NCI-H1436 (cell line): ENCODE results near the gene LRP3.
"Not testable (repeated sequence)": the region's sequence is repeated elsewhere in the genome, so short reads cannot be mapped to it uniquely, and the experiment has no call there.

Experiments
- DNase-seq: peaks from one replicate; lab custom pipeline; 2025; lab: John Stamatoyannopoulos, UW

LRP3 gene, protein sequence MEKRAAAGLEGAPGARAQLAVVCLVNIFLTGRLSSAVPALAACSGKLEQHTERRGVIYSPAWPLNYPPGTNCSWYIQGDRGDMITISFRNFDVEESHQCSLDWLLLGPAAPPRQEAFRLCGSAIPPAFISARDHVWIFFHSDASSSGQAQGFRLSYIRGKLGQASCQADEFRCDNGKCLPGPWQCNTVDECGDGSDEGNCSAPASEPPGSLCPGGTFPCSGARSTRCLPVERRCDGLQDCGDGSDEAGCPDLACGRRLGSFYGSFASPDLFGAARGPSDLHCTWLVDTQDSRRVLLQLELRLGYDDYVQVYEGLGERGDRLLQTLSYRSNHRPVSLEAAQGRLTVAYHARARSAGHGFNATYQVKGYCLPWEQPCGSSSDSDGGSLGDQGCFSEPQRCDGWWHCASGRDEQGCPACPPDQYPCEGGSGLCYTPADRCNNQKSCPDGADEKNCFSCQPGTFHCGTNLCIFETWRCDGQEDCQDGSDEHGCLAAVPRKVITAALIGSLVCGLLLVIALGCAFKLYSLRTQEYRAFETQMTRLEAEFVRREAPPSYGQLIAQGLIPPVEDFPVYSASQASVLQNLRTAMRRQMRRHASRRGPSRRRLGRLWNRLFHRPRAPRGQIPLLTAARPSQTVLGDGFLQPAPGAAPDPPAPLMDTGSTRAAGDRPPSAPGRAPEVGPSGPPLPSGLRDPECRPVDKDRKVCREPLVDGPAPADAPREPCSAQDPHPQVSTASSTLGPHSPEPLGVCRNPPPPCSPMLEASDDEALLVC

GRCh38 chr19:33193865-33194362, at the start of gene LRP3:
TSS of gene LRP3 (plus strand) at chr19:33194330. CDS start at chr19:33194786, 456 bp downstream.
- peak; percentile 9 for DNase-seq

DNA sequence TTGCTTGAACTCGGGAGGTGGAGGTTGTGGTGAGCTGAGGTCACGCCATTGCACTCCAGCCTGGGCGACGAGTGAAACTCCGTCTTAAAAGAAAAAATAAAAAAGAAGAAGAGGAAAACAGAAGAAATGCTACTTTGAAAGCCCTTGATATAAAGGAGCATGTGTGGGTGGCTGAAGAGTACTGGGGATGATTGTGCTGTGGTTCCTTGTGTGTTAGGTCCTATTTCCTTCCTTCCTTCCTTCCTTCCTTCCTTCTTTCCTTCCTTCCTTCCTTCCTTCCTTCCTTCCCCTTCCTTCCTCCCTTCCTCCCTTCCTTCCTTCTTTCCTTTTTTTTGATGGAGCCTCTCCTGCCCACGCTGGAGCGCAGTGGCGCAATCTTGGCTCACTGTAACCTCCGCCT, 47.9 kb upstream of the LRP3 start:
- no peak for DNase-seq

DNA sequence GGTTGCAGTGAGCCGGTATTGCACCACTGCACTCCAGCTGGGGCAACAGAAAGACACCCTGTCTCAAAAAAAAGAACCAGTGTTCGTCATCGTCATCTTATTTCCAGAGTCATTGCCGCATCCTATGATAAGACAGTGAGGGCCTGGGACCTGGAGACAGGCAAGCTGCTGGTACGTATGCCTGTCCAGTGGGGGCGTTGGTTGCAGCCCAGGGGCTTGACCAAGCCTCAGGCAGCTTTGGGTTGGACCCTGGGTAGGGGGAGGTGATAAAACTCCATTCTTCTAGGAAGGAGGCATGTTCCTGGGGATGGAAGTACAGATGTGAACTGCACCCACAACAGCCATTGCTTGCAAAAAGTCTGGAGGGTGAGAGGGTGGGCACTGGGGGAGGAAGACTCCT, 46.6 kb upstream of the LRP3 start:
- DNase-seq = no peak

DNA sequence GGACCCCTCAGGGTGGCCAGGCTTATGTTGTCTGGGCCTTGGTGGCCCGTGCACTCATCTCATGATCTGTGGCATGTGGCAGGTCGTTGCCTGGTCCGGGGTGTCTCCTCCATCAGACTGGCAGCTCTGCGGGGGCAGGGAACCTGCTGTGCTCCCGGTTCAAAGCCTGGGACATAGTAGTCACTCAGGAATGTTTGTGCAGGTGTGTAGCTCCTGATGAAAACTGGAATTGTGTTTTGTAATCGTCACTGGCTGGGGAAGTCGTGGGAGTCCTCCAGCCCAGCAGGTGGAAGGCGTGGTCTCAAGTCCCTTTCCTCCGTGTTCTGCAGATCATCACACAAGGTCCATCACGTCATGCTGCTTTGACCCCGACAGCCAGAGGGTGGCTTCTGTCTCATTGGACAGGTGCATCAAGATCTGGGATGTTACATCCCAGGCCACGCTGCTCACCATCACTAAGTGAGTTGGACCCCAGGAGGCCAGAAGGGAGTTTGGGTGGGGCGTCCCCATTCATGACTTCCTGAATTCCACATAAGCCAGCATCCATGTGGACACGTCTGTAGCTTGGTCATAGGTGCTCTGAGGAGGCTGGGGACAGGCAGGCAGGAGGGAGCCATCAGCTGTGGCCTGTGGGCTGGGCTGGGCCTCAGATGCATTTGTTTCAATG, 43.1 kb upstream of the LRP3 start:
- DNase-seq = no peak

DNA sequence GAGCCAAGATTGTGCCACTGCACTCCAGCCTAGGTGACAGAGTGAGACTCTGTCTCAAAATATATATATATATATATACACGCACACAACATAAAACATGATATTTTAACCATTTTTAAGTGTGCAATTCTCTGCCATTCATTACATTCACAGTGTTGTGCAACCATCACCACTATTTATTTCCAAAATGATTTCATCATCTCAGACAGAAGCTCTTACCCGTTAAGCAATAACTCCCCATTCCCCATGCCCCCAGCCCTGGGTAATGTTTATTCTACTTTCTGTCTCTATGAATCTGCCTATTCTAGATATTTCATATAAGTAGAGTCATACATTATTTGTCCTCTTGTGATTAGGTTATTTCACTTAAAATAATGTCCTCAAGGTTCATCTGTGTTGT, 42.0 kb upstream of the LRP3 start:
- DNase-seq = no peak

GRCh38 chr19:33152625-33153024, 41.5 kb upstream of the LRP3 start:
- not testable (repeated sequence) for DNase-seq

DNA sequence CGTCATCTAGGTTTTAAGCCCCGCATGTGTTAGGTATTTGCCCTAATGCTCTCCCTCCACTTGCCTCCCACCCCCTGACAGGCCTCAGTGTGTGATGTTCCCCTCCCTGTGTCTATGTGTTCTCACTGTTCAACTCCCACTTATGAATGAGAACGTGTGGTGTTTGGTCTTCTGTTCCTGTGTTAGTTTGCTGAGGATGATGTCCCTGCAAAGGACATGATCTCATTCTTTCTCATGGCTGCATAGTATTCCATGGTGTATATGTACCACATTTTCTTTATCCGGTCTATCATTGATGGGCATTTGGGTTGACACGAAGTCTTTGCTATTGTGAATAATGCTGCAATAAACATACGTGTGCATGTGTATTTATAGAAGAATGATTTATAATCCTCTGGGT, 39.8 kb upstream of the LRP3 start:
- DNase-seq = not testable (repeated sequence)

DNA sequence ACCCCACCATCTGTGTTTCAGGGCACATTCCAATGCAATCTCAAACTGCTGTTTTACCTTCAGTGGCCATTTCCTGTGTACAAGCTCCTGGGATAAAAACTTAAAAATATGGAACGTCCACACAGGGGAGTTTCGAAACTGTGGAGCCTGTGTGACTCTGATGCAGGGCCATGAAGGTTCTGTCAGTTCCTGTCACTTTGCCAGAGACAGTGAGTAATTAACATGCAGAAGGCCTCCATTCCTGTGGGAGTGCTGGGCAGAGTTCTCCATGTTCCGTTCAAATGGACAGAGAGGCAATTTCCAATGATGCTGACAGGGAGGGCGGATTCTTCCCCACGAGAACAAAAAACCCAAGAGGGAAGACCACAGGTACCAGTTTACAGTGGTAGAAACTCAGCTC, 37.8 kb upstream of the LRP3 start:
- no peak for DNase-seq

DNA sequence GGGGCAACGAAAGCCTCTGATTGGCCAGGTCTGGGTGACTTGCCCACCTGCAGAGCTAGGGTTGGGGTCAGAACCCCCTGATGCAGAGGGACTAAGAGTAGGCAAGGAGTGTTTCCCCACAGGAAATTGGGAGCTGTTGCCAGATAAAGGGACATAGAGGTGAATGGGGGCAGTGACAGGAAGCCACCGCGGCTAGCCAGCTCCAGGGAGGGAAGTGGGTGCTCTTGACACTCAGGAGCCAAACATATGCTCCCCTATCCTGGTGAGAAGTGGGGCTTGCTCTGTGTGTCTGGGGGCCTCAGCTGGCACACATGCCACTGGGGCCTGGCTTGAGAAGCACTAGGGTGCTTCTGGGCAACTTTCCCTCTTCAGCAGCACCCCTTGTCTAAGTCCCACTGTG, 36.2 kb upstream of the LRP3 start:
- DNase-seq = no peak

DNA sequence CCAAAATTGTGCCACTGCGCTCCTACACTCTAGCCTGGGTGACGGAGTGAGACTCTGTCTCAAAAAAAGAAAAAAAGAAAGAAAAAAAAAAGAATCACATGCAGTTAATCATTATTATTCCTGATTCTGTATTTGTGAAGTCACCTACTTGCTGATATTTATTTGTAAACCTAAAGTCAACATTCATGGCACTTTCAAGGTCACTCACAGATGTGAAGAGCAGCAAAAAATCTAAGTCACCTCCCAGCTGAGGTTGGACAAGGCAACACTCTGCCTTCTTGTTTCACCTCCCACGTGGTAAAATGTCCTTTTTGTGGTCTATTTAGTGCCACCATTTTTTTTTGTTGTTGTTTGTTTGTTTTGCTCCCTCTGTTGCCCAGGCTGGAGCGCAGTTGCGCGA, 35.8 kb upstream of the LRP3 start:
- DNase-seq = no peak

DNA sequence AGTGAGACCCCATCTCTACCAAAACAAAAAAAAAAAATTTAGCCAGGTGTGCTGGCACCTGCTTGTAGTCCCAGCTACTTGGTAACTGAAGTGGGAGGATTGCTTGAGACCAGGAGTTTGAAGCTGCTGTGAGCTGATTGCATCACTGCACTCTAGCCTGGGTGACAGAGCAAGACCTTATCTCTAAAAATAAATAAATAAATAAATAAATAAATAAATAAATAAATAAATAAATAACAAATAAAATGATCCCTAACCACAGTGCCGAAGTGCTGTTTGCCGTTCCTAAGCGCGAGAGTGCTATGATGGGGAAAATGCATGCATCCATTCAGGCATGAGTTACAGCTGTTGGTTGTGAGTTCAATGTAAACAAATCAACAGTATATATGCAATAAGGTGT, 35.0 kb upstream of the LRP3 start:
- DNase-seq = no peak

DNA sequence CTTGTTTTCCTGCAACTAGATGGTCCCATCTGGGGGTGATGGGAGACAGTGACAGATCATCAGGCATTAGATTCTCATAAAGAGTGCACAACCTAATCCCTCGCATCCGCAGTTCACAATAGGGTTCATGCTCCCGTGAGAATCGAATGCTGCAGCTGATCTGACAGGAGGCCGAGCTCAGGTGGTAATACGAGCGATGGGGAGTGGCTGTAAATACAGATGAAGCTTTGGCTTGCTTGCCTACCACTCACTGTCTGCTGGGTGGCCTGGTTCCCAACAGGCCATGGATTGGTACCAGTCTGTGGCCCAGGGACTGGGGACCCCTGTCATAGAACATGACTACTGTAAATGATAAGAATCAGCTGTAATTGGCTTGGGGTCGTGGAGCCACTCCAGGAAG, 34.2 kb upstream of the LRP3 start:
- no peak for DNase-seq

DNA sequence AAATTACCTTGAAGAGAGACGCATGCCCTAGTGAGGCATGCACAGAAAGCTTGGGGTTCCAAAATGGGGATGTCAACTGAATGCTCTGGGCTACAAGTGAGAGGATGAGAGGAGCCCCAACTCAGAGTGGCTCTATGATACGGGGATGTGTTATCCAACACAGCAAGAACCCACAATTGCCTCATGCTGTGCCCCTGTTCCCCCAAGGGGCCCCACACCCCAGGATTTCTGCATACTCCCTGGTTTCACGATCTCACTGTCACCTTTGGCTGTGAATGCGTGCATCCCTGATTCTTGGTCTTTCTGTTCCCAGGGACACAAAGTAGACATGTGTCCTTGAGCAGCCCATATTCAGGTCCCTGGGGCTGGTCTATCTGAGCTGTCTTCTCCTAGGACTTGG, 32.9 kb upstream of the LRP3 start:
- DNase-seq = no peak

- DNase-seq = no peak
Observed at GRCh38 chr19:33163481-33163880, 30.6 kb upstream of the LRP3 start.

GRCh38 chr19:33166037-33166436, 28.1 kb upstream of the LRP3 start:
- not testable (repeated sequence) for DNase-seq

DNA sequence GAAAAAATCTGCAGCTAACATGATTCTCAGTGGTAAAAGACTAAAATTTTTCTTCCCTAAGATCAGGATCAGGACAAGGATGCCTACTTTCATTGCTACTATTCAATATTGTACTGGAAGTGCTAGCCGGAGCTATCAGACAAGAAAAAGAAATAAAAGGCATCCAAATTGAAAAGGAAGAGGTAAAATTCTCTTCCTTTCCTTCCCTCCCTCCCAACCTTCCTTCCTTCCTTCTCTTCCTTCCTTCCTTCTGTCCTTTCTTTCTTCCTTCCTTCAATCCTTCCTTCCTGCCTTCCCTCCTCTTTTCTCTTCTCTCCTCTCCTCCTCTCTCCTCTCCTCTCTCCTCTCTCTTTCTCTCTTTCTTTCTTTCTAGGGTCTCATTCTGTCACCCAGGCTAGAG, 26.7 kb upstream of the LRP3 start:
- no peak for DNase-seq

GRCh38 chr19:33168528-33168927, 25.6 kb upstream of the LRP3 start:
- no peak for DNase-seq

GRCh38 chr19:33171222-33171795, 22.8 kb upstream of the LRP3 start:
- DNase-seq = no peak

- DNase-seq = no peak
Observed at GRCh38 chr19:33171916-33172359, 22.2 kb upstream of the LRP3 start.

DNA sequence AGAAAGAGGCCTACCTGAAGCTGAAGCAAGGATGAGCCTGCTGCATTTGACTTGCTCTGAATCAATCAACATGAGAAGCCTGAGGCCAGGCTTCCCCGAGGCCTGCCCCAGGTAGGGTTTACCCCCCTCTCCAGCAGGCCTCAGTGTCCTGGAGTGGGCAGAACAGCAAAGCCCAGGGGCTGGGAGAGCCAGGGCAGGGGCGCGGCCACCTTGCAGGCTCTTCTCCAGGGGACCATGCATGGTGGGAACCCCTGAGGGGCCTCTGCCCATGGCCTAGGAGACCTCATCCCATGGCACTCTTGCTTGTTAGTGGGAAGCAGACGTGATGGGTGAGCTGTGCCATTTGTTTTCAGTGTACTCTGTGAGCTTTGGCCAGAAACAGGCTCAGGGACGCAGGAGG, 19.9 kb upstream of the LRP3 start:
- DNase-seq = no peak

GRCh38 chr19:33175156-33175782, 18.9 kb upstream of the LRP3 start:
- no peak for DNase-seq
